ENCODE data around the gene RBM47. TPM values are rescaled to one million over a fixed set of nuclear protein-coding genes. Genes with fewer than 3 reads are reported as not detected.

The RBM47 gene
- total RNA-seq, 1 donor from 2014 or later: 105 TPM

GRCh38 chr4:40530961-40531635 lies 98.6 kb downstream of the RBM47 start:
- TF ChIP-seq, protein P1, sequence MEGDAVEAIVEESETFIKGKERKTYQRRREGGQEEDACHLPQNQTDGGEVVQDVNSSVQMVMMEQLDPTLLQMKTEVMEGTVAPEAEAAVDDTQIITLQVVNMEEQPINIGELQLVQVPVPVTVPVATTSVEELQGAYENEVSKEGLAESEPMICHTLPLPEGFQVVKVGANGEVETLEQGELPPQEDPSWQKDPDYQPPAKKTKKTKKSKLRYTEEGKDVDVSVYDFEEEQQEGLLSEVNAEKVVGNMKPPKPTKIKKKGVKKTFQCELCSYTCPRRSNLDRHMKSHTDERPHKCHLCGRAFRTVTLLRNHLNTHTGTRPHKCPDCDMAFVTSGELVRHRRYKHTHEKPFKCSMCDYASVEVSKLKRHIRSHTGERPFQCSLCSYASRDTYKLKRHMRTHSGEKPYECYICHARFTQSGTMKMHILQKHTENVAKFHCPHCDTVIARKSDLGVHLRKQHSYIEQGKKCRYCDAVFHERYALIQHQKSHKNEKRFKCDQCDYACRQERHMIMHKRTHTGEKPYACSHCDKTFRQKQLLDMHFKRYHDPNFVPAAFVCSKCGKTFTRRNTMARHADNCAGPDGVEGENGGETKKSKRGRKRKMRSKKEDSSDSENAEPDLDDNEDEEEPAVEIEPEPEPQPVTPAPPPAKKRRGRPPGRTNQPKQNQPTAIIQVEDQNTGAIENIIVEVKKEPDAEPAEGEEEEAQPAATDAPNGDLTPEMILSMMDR (IDR thresholded peaks at IDR 0.05): no peak
- H3K27ac ChIP-seq: no peak overlapping the region
- intact Hi-C loops (cut with DNase I): no loop called here
- peak; percentile 41 for ATAC-seq
- no peaks in the 10 kb centered on the region for H3K9me3 ChIP-seq
- no peak overlapping the region for H3K4me3 ChIP-seq
- DNase-seq: no peak
- H3K36me3 ChIP-seq: no peaks in the 10 kb centered on the region
- no peaks in the 10 kb centered on the region for H3K27me3 ChIP-seq
- H3K4me1 ChIP-seq: peaks cover 4% of the 10 kb centered on the region

- Histone ChIP-seq H3K27me3 (no peaks in the 10 kb centered on the region), H3K27ac (peak overlapping the region; percentile 68), H3K9me3 (no peaks in the 10 kb centered on the region), H3K36me3 (no peaks in the 10 kb centered on the region), H3K4me3 (no peak overlapping the region), H3K4me1 (peaks cover 4% of the 10 kb centered on the region)
- DNase-seq (no peak), ATAC-seq (no peak)
- intact Hi-C loops (cut with DNase I): no loop called here
- TF ChIP-seq, protein P1 (IDR thresholded peaks at IDR 0.05): no peak
Observed at GRCh38 chr4:40526741-40527140, 102.9 kb downstream of the RBM47 start.

DNA sequence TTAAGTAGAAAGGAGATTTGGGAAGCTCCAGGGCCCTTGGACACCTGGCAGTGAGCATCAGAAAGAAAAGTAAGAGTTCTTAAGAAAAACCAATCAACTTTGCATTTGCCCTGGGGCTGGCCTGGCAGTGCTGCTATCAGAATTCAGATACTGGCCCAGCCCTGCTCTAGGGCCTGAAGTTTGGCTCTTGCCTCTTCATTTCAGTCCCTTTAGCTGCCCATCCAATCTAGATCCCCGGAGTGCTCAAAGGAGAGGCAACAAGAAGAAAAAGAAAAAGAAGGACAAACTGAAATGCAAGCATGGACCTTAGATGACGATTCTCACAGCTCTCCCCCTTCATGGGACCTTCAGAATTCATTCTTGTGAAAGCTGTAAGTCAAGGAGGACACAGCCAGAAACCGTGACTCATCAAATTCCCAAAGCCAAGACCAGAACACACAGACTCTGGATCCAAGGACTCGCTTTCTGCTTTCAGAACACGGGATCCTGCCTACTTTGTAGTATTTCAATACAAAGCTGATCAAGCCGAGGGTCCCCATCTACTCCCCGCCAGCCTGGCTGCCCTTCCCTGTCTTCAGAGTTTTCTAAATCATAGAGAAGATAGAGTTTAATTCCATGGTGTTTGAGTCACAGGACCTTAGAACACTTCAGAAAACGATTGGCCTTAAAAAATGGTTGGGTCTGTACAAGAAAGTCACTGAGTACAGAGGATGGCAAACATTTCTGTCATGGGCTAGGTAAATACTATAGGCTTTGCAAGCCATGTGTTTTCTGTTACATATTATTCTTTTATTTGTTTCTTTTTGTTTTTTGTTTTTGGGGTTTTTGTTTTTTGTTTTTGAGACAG lies 103.7 kb downstream of the RBM47 start:
- Histone ChIP-seq H3K27ac (peak overlapping the region; percentile 68), H3K4me1 (peaks cover 4% of the 10 kb centered on the region), H3K36me3 (no peaks in the 10 kb centered on the region), H3K27me3 (no peaks in the 10 kb centered on the region), H3K4me3 (no peak overlapping the region), H3K9me3 (no peaks in the 10 kb centered on the region)
- TF ChIP-seq, protein P1 (IDR thresholded peaks at IDR 0.05): no peak
- DNase-seq: no peak
- intact Hi-C loops (cut with DNase I): no loop called here
- ATAC-seq: peak; percentile 74

DNA sequence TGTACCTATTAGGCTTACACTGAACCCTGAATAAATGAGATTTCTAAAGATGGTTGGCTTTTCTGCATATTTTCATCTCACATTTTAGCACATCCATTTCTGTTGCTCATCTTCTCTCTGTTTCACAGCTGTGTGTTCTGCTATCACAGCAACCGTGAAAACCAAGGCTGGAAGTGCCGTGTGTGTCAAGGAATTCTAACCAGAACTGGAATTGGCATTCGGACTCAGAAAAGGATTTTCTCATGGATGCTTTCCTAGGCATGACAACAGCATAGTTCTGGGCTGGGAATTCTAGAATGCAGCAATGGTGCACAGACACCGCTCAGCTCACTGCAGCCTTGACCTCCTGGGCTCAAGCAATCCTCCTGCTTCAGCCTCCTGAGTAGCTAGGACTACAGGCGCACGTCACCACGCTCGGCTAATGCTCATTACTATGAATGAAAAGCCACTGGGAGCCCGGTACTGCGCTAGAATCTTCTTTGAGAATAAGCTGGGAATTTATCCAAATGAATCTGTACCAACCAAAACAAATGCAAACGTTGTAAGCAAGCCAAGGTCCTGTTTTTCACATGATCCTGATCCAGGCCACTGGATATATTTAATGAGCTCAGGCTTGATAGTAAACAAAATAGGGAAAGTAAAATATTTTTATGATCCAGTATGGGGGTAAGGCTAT lies 105.2 kb downstream of the RBM47 start:
- Histone ChIP-seq H3K4me3 (no peak overlapping the region), H3K36me3 (no peaks in the 10 kb centered on the region), H3K9me3 (no peaks in the 10 kb centered on the region), H3K27me3 (no peaks in the 10 kb centered on the region), H3K4me1 (peaks cover 4% of the 10 kb centered on the region), H3K27ac (no peak overlapping the region)
- DNase-seq: no peak
- intact Hi-C loops (cut with DNase I): no loop called here
- TF ChIP-seq, protein P1 (IDR thresholded peaks at IDR 0.05): no peak
- ATAC-seq: no peak

DNA sequence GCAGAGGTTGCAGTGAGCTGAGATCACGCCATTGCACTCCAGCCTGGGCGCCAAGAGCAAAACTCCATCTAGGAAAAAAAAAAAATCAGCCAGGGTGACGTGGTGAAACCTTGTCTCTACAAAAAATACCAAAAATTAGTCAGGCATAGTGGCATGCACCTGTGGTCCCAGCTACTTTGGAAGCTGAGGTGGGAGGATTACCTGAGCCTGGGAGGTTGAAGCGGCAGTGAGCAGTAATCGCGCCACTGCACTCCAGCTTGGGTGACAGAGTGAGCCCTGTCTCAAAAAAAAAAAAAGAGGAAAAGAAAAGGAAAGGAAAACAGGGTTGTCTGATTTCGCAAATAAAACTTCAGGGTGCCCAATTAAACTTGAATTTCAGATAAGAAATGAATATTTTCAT lies 106.1 kb downstream of the RBM47 start:
- Histone ChIP-seq H3K27me3 (no peaks in the 10 kb centered on the region), H3K4me1 (peaks cover 4% of the 10 kb centered on the region), H3K9me3 (no peaks in the 10 kb centered on the region), H3K4me3 (no peak overlapping the region), H3K27ac (no peak overlapping the region), H3K36me3 (no peaks in the 10 kb centered on the region)
- ATAC-seq (no peak), DNase-seq (no peak)
- intact Hi-C loops (cut with DNase I): no loop called here
- TF ChIP-seq, protein P1 (IDR thresholded peaks at IDR 0.05): no peak

All from upper lobe of right lung (tissue), 1 donor.